Spinal cord (tissue), 10 donors: ENCODE results near the gene SYT12. TPM values are rescaled to one million over a fixed set of nuclear protein-coding genes. Genes with fewer than 3 reads are reported as not detected.

ENCODE experiments used
- DNase-seq, 6 donors: peaks; one replicate each; pipeline versions ENCODE4 v3.0.0 to v3.0.0-alpha.2; 2013 to 2015; ENCODE audit warnings: low spot score in 6 of 6, low read depth in 4 of 6
- H3K27ac ChIP-seq: one replicate; pipeline ENCODE4 v1.5.1; 2013; ENCODE audit warnings: low read depth, low read length, control low read depth
- H3K27me3 ChIP-seq: one replicate; pipeline ENCODE4 v1.6.1; 2013; ENCODE audit warnings: low read length; ENCODE audit not compliant: control insufficient read depth, insufficient read depth
- H3K36me3 ChIP-seq: one replicate; pipeline ENCODE4 v1.6.1; 2013; ENCODE audit warnings: low read length; ENCODE audit not compliant: control insufficient read depth, insufficient read depth
- H3K4me1 ChIP-seq: one replicate; pipeline ENCODE4 v1.6.1; 2013; ENCODE audit warnings: low read length; ENCODE audit not compliant: control insufficient read depth, insufficient read depth
- H3K4me3 ChIP-seq: one replicate; pipeline ENCODE4 v1.5.1; 2013; ENCODE audit warnings: low read depth, low read length, control low read depth
- H3K9me3 ChIP-seq: one replicate; pipeline ENCODE4 v1.6.1; 2013; ENCODE audit warnings: low read length; ENCODE audit not compliant: control insufficient read depth, insufficient read depth
- WGBS: methylation state at CpG from one replicate; pipeline ENCODE4 v1.1.5; 2013; ENCODE audit warnings: missing lambda C conversion rate; ENCODE audit not compliant: insufficient coverage; 5-methylcytosine and 5-hydroxymethylcytosine counted together
- polyA plus RNA-seq, 2 donors: library from polyadenylated mRNA; unstranded; fragments of 120-200 nt; gene quantifications; one replicate each; pipeline ENCODE4 v1.2.1, GENCODE V29; 2013; ENCODE audit not compliant: insufficient read length in 2 of 2
- total RNA-seq, 2 donors: library from RNA; depleted of rRNA in 1 of 2; stranded (reverse); fragments of 120-200 nt in 1 of 2; fragments of >200 nt in 1 of 2; gene quantifications; one replicate each; pipeline versions ENCODE4 v1.2.3 to v1.2.4, GENCODE V29; 2013 to 2014
- donor health status: healthy.

SYT12 gene
- total and polyA plus RNA-seq, 4 donors: 3.5 to 18.2 (median 13.3) TPM

DNA sequence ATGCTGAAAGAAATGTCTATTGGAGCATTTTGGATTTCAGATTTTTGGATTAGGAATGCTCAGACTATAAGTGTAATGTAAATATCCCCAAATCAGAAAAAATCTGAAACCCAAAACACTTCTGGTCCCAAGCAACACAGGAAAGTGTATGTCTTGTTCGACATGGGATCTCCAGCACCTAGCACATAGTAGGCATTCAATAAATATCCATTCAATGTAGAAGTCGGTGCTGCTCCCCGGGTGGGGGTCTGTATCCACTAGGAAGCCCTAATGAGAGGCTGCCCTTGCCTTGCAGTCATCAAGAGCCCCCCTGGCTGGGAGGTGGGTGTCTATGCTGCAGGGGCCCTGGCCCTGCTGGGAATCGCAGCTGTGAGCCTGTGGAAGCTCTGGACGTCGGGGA, 11.4 kb downstream of the SYT12 start:
- H3K9me3 ChIP-seq: no peaks in the 10 kb centered on the region
- DNase-seq: no peak
- peaks cover 19% of the 10 kb centered on the region for H3K4me1 ChIP-seq
- no peak overlapping the region for H3K4me3 ChIP-seq
- H3K27ac ChIP-seq: no peak overlapping the region
- peaks cover 3% of the 10 kb centered on the region for H3K36me3 ChIP-seq
- H3K27me3 ChIP-seq: no peaks in the 10 kb centered on the region
- WGBS: 81% methylated on average over 2 of the region's 6 CpGs

DNA sequence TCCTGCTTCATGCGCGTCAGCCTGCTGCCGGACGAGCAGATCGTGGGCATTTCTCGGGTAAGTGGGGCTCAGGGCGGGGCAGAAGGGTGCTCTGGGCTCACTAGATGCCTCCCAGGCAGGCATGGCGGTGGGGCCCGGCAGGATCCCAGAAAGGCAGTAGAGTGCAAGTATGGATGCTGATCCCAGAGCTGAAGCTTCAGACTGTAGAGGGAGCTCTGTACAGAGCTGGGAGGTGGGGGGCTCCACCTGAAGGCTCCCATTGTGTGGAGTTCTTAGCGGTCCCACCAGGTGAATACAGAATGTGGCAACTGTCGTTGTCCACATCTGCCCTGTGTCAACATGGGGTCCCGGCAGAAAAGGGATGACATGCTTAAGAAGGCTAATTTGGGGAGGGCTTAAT, 17.2 kb downstream of the SYT12 start:
- no peaks in the 10 kb centered on the region for H3K27me3 ChIP-seq
- no peak overlapping the region for H3K4me3 ChIP-seq
- no peaks in the 10 kb centered on the region for H3K9me3 ChIP-seq
- WGBS: 86% methylated on average over 12 of the region's 12 CpGs
- peaks cover 16% of the 10 kb centered on the region for H3K36me3 ChIP-seq
- H3K27ac ChIP-seq: no peak overlapping the region
- DNase-seq: no peak
- H3K4me1 ChIP-seq: no peaks in the 10 kb centered on the region

GRCh38 chr11:67041602-67042001, 18.7 kb downstream of the SYT12 start:
- H3K36me3 ChIP-seq: peaks cover 23% of the 10 kb centered on the region
- H3K9me3 ChIP-seq: no peaks in the 10 kb centered on the region
- no peak overlapping the region for H3K27ac ChIP-seq
- WGBS: no CpG with 5 or more reads among the region's 3 CpGs
- no peak for DNase-seq
- no peaks in the 10 kb centered on the region for H3K27me3 ChIP-seq
- no peaks in the 10 kb centered on the region for H3K4me1 ChIP-seq
- no peak overlapping the region for H3K4me3 ChIP-seq

- no peak for DNase-seq
- H3K27ac ChIP-seq: no peak overlapping the region
- 91% methylated on average over 15 of the region's 18 CpGs for WGBS
- H3K27me3 ChIP-seq: no peaks in the 10 kb centered on the region
- H3K36me3 ChIP-seq: peaks cover 27% of the 10 kb centered on the region
- H3K4me1 ChIP-seq: no peaks in the 10 kb centered on the region
- H3K4me3 ChIP-seq: no peak overlapping the region
- H3K9me3 ChIP-seq: no peaks in the 10 kb centered on the region
These were observed 20.8 kb downstream of the SYT12 start for GRCh38 chr11:67043572-67044349.

- no peaks in the 10 kb centered on the region for H3K27me3 ChIP-seq
- H3K36me3 ChIP-seq: peaks cover 35% of the 10 kb centered on the region
- WGBS: 65% methylated on average over 13 of the region's 14 CpGs
- no peak for DNase-seq
- no peaks in the 10 kb centered on the region for H3K4me1 ChIP-seq
- H3K9me3 ChIP-seq: no peaks in the 10 kb centered on the region
- no peak overlapping the region for H3K27ac ChIP-seq
- H3K4me3 ChIP-seq: no peak overlapping the region
These were observed 21.6 kb downstream of the SYT12 start for GRCh38 chr11:67044496-67044895.

DNA sequence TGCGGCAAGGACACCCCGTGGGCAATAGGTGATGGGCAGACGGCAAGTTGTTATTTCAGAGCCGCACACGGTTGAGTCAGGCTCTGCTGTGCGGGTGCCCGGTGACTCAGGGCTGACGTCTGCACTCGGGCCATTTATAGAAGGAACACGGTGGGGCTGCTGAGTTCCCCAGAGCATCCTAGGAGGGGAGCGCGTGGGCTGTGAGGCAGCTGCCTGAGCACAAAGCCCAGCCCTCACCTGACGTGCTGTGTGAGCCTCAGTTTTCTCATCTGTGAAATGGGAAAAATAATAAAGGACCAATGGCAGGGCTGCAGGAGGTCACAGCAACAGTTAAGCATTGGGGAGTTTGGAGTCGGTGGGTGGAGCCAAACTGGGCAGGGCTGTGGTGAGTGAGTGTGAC, 22.4 kb downstream of the SYT12 start:
- no peak overlapping the region for H3K4me3 ChIP-seq
- 82% methylated on average over 14 of the region's 14 CpGs for WGBS
- no peak for DNase-seq
- no peaks in the 10 kb centered on the region for H3K27me3 ChIP-seq
- H3K4me1 ChIP-seq: no peaks in the 10 kb centered on the region
- no peaks in the 10 kb centered on the region for H3K9me3 ChIP-seq
- no peak overlapping the region for H3K27ac ChIP-seq
- peaks cover 31% of the 10 kb centered on the region for H3K36me3 ChIP-seq

- H3K36me3 ChIP-seq: peaks cover 31% of the 10 kb centered on the region
- no peaks in the 10 kb centered on the region for H3K9me3 ChIP-seq
- H3K4me3 ChIP-seq: no peak overlapping the region
- DNase-seq: no peak
- no peaks in the 10 kb centered on the region for H3K27me3 ChIP-seq
- WGBS: 90% methylated on average over 22 of the region's 22 CpGs
- H3K27ac ChIP-seq: no peak overlapping the region
- peaks cover under 1% of the 10 kb centered on the region for H3K4me1 ChIP-seq
These were observed 25.7 kb downstream of the SYT12 start for GRCh38 chr11:67048515-67049130.

DNA sequence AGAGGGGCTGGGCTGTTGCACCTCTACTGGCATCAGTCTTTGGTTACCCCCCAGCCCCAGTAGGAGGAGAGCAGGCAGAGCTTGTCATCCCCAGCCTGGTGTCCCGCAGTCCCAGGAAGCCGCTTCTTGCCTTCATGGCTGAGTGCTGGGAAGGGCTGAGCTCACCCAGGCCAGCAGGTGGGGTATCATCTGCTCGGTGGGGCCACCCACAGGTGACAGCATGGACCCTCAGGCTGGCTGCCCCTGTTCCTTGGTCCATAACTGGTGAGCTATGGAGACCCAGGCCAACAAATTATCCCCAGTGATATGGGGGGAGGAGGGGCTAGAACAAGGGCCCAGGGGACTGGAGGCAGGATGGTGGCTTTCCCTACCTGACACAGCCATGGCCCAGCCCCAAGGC, 27.2 kb downstream of the SYT12 start:
- H3K27ac ChIP-seq: no peak overlapping the region
- H3K27me3 ChIP-seq: peaks cover under 1% of the 10 kb centered on the region
- H3K4me1 ChIP-seq: peaks cover 11% of the 10 kb centered on the region
- DNase-seq: no peak
- WGBS: 85% methylated on average over 3 of the region's 3 CpGs
- H3K36me3 ChIP-seq: peaks cover 21% of the 10 kb centered on the region
- H3K9me3 ChIP-seq: no peaks in the 10 kb centered on the region
- no peak overlapping the region for H3K4me3 ChIP-seq

- DNase-seq: no peak
- Histone ChIP-seq H3K27ac (no peak overlapping the region), H3K4me1 (peaks cover 18% of the 10 kb centered on the region), H3K9me3 (no peaks in the 10 kb centered on the region), H3K4me3 (no peak overlapping the region), H3K36me3 (peaks cover 15% of the 10 kb centered on the region), H3K27me3 (peaks cover 13% of the 10 kb centered on the region)
- WGBS: 87% methylated on average over 7 of the region's 9 CpGs
These were observed 28.4 kb downstream of the SYT12 start for GRCh38 chr11:67051180-67051893.
